ENCODE measurements around the gene CYP2R1.

GRCh38 chr11:14872032-14872431 is 20.0 kb downstream of the CYP2R1 start:
- no peak for TF ChIP-seq CTCF (IDR thresholded peaks at IDR 0.05; ENCODE audit: insufficient read depth, low read length, poor library complexity, severe bottlenecking)
- no peak for TF ChIP-seq EZH2phosphoT487 (conservative IDR thresholded peaks at IDR 0.05; ENCODE audit: low read length)

All from SU-DHL-6 (cell line).